CD4-positive, alpha-beta T cell treated with Interleukin-6 at 100 ng/mL for 8 hours (primary cell): ENCODE data around the gene ATP2B2.

Source experiments
- DNase-seq: peaks from one replicate; pipeline ENCODE4 v3.0.0-alpha.2; 2020; ENCODE audit warnings: mixed read lengths, low spot score

ATP2B2 gene

GRCh38 chr3:10529809-10530208 is 24.4 kb upstream of the ATP2B2 start:
- DNase-seq: no peak

DNA sequence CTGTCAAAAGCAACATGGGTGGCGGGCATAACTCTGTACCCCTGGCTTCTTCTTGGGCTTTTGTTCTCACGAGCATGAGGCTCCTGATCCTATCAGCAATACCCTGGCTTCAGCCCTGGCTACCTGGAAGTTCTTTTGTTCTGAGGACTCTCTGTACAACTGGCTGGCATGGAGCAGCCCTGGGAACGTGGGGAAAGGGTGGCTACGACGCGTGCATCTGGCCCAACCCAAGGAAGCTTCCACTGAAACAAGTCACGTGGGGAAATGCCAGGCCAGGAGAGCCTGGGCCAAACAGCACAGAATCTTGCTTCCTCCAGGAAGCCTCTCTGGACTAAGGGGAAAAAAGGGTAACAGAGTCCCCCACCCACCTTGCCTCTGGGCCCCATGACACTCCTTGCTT is 22.7 kb upstream of the ATP2B2 start:
- DNase-seq: no peak

DNA sequence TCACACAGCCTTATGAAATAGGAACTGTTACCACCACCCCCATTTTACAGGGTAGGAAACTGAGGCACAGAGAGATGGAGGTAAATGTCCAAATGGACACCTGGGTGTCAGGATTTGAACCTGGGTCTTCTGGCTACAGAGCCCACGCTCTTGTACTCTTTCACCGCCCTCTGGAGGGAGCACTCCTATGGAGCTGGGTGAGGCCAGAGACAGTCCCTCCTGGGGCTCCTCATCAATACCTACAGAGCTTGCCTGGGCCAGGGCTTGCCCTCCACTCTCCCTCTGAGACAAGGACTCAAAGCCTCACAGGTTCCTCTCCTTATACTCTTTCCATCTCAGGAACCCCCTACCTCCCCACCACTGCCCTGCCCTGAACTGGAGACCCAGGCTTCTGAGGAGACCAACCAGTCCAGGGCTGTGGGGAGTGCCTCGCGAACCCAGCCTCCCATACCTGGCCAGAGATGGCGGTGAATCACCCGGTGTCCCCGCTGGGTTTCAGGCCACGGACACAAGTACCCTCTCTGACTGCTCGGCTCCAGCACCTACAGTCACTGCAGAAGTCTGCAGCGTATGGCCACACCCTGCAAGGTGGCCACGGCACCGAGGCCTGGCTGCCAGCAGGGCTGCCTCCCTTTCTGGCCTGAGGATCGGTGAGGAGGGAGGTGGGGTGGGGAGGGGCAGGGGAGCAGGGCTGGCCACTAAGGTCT is 22.1 kb upstream of the ATP2B2 start:
- no peak for DNase-seq

DNA sequence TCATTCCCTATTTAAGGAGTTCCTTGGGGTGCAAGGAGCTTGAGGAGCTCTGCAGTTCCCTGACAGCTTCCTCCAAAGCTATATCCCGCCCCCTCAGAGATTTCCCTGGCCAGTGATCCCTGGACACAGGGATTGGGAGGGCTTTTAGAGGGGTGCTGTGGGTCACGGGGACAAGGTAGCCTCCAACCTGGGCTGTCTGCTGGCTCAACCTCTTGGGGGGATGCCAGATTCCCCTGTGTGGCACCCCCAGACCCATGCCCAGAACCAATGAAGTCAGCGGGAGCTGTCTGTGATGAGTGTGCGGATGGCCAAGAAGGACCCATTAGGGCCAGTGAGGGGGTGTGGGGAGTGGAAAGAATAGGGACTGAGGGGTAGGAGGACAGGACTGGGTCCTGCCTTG is 21.0 kb upstream of the ATP2B2 start:
- no peak for DNase-seq

DNA sequence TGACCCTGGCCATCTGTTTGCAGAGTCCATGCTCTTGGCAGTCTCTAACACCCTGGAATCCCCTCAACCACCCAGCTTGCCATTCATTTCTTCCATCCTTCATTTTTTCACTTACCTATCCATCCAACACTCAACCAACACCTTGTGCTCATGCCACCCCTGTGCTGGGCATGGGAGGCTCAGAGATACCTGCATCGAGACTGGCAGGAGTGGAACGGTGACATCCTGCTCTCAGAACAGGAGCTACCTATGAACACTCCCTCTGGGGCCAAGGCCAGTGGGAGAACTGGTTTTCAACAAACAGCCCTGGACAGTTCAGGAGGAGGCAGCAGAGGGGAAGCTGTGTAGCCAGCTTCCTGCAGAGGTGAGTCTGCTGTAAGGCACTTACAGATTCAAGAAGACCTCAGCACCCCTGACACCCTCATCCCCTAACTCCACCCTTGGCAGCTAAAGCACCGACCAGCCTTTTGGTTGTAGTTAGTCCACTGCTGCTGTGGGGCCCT is 19.5 kb upstream of the ATP2B2 start:
- DNase-seq: no peak

DNA sequence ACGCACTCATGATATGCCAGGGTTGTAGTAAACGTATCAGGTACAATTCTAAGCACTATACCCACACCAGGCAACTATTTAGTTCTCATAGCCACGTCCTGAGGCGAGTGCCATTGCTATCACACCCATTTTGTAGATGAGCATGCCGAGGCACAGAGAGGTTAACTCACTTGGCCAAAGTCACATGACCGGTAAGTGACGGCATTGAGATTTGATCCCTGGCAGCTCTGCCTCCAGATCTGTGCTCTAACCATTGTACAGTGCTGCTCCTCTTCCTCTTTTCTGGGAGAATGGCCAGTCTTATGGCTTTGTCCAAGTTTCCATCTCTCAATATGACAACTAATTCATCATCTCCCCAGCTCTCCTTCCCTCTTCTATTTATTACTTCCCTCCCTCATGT is 18.9 kb upstream of the ATP2B2 start:
- DNase-seq: no peak

GRCh38 chr3:10523561-10523960 is 18.2 kb upstream of the ATP2B2 start:
- DNase-seq: no peak

GRCh38 chr3:10522646-10523303 is 17.4 kb upstream of the ATP2B2 start:
- DNase-seq: no peak

DNA sequence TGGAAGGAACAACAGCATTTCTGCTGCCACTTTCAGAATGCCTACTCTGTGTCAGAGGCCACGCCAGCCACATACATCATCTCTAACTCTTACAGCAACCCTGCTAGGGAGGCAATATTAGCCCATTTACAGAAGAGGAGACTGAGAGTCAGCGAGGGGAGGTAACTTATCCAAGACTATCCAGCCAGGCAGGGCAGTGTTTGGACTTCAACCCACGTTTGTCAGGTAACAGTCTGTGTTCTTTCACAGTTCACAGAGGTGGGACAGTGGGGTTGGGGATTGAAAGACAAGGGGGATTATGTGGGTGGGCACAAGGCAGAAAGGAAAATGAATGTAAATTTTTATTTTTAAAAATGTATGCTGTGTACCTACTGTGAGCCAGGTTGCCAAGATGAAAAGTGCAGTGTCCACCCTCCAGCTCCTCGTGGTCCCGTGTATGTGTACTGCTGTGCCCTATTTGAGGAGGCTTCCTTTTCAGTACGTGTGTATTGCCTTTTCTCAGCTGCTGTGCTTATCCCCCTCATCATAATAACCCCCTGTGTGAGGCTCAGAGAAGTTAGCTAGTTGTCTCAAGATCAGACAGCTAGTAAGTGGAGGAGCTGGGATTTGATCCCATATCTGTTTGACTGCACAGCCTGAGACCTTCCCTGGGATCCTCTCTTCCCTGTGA is 16.5 kb upstream of the ATP2B2 start:
- DNase-seq: no peak

GRCh38 chr3:10520072-10520471 is 14.7 kb upstream of the ATP2B2 start:
- DNase-seq: no peak

DNA sequence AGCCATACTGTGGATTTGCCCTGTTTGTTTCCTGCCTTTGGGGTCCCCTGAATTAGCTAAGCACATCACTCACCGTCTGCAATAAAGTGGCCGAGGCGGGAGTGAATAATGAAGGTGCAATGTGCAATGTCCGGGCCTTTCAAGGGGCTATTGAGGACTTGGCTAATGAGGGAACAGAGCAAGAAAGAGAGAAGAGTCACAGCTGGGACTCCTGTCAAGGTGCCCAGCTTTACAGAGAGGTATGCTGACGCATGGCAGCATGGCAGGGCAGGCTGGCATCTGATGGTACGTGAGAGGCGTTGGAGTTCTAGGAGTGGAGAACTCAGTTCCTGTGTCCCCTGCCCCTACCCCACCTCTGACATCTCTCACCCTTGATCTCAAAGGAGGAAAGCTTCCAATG is 13.8 kb upstream of the ATP2B2 start:
- DNase-seq: no peak

GRCh38 chr3:10518506-10519150 is 13.2 kb upstream of the ATP2B2 start:
- DNase-seq: no peak

DNA sequence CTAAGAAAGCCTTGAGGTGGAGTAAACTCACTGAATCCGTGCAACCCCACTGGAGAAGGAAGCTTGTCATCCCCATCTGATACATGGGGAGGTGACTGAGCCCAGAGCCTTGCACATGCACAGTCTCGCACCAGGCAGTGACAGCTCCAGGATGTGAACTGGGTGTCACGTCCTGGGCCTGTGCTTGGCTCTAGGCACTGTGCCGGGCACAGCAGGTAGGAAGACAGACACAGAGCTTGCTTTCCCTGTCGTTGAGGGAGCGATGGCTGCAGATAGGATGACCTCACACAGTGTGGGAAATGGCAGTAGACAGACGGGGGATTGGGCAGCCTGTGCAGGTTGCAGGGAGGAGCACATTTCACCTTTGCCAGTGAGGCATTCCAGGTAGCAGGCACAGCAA is 12.2 kb upstream of the ATP2B2 start:
- no peak for DNase-seq

DNA sequence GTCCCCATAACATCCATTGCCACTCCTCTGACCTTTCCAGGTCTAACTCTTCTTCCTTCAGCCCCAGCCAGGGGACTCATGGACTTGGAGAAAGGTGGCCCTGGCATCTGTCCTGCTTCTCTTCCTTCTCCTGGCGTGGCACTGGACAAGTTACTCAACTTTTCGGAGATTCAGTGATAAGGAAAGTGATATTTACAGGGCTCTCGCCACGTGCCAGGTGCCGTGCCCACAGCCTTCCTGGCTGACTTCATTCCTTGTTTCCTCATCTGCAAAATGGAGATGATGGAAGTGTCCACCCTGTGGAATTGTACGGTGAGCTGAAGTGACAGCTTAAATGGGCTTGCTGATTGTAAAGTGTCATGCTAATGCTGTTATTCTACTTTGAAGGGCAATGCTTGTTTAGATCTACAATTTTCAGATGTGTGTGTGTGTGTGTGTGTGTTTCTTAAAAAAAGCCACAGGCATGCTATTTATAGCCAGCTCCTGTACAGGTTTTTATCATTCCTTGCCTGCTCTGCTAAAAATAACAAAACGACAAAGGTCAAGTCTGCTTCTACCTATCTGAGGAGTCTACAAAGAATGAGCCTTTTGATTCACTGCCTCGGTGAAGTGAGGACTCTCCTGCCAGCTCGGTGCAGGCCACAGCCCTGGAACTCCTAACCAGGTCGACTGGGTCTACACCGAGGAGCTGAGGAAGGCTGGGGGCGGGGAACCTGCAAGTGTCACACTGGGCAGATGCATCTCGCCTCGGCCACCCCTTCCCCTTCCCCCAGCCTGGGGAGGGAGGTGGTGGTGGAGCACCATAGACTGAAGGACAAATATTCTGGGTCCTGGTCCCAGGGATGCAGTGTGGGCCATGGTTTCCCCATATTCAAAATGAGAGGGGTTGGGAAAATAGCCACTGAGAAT is 11.4 kb upstream of the ATP2B2 start:
- no peak for DNase-seq

GRCh38 chr3:10515884-10516495 is 10.6 kb upstream of the ATP2B2 start:
- no peak for DNase-seq

DNA sequence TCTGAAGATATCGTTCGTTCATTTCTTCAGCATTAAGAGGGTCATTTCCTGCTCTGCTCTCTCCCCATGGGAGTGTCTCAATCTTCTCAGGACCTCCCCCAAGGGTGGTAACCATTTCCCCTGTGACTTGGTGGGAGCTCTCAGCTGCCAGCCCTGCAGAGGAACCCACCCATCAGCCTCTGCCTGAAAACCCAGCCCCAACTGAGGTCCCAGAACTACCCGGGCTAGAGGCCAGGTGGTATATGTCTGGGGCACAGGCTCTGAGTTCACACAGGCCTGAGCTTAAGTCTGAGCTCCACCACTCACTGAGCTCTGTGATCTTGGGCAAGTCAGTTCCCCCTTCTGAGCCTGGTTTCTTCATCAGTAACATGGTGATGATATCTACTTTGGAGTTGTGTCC is 10.0 kb upstream of the ATP2B2 start:
- DNase-seq: no peak

DNA sequence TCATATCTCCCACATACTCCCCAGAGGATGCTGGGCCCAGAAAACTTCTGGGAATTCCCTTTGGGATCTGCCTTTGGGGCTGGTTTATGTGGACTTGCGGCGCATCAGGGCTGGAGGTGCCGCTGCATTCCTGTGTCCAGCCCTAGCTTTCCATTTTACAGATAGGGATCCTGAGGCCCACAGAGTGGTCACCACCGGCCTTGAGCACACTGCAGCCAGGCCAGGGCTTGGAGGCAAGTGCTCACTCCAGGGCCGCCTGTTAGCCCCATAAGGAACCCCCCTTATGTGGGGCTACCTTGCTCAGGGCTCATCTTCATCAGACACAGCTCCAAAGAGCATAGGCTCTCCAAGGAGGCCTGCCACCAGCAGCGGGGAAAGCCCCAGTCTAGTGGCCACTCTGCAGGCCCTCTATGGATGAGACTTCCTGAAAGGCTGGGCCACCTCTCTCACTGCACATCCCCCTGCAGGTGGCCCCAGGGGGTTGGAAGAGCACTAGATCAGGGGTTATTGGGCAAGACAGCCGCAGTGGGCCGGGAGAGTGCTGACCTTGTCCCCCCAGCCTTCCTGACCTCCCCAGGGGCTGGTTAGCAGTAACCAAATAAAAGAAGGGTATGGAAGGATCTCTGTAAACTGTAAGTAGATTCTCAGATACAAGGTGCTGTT is 9.2 kb upstream of the ATP2B2 start:
- DNase-seq: no peak

DNA sequence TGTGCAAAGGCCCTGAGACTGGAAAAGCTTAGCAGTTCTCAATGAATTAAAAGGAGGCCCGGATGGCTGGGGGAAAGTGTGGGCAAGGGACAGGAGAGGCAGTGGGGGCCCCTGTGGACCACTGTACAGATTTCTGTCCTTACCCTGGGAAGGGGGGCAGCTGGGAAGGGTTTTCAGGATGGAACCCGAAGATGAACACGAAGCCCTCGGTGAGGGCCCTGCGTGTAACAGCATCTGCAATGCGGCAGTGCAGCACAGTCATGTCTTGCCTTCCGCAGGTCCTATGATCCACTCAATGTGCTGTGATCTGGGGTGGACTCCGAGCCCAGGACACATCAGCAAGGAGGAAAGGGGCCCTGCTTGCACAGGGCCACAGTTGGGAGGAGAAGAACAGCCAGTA is 7.9 kb upstream of the ATP2B2 start:
- no peak for DNase-seq

- no peak for DNase-seq
These were observed 7.3 kb upstream of the ATP2B2 start for GRCh38 chr3:10512687-10513086.

GRCh38 chr3:10511809-10512494 is 6.6 kb upstream of the ATP2B2 start:
- no peak for DNase-seq
